ENCODE data around the gene SDSL.

Gene SDSL

DNA sequence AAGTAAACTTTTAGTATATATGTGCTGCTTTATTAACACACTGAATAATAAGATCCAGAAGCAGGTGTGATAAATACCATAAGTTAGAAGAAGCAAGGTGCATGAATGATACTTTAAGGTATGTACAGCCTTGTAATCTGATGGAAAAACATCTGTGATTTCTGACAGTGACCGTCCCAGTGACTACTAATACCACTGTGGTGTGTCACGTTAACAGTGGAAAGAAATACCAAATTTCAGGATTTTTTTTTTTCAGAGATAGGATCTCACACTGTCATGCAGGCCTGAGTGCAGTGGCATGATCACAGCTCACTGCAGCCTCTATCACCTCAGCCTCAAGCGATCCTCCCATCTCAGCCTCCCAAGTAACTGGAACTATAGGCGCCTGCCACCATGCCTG is 40.0 kb upstream of the SDSL start:
- Histone ChIP-seq H3K4me2 (ENCODE audit: low read depth, low read length, poor library complexity, severe bottlenecking) (no peak overlapping the region), H3F3A (ENCODE audit: insufficient read depth) (no peaks in the 10 kb centered on the region), H3K4me3 (ENCODE audit: insufficient read depth, low read length, poor library complexity, severe bottlenecking) (no peak overlapping the region), H3K27me3 (ENCODE audit: low read length) (no peaks in the 10 kb centered on the region), H3K36me3 (ENCODE audit: low read length) (no peaks in the 10 kb centered on the region), H3K9ac (ENCODE audit: low read length) (no peak overlapping the region), H3K9me3 (ENCODE audit: insufficient read depth, low read length) (no peaks in the 10 kb centered on the region), H2AFZ (ENCODE audit: low read depth, low read length, severe bottlenecking) (no peak overlapping the region), H3K9me2 (replicated peaks; ENCODE audit: insufficient read depth, low read length) (no peaks in the 10 kb centered on the region), H3K27ac (ENCODE audit: low read depth, low read length) (no peak overlapping the region), H3K79me2 (ENCODE audit: insufficient read depth, low read length) (no peaks in the 10 kb centered on the region), H4K20me1 (ENCODE audit: low read depth, low read length) (no peaks in the 10 kb centered on the region)
- no peak for TF ChIP-seq EZH2phosphoT487 (conservative IDR thresholded peaks at IDR 0.05; ENCODE audit: low read length)
- TF ChIP-seq, protein P1, sequence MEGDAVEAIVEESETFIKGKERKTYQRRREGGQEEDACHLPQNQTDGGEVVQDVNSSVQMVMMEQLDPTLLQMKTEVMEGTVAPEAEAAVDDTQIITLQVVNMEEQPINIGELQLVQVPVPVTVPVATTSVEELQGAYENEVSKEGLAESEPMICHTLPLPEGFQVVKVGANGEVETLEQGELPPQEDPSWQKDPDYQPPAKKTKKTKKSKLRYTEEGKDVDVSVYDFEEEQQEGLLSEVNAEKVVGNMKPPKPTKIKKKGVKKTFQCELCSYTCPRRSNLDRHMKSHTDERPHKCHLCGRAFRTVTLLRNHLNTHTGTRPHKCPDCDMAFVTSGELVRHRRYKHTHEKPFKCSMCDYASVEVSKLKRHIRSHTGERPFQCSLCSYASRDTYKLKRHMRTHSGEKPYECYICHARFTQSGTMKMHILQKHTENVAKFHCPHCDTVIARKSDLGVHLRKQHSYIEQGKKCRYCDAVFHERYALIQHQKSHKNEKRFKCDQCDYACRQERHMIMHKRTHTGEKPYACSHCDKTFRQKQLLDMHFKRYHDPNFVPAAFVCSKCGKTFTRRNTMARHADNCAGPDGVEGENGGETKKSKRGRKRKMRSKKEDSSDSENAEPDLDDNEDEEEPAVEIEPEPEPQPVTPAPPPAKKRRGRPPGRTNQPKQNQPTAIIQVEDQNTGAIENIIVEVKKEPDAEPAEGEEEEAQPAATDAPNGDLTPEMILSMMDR (IDR thresholded peaks at IDR 0.05; ENCODE audit: insufficient read depth, low read length, poor library complexity, severe bottlenecking): no peak

DNA sequence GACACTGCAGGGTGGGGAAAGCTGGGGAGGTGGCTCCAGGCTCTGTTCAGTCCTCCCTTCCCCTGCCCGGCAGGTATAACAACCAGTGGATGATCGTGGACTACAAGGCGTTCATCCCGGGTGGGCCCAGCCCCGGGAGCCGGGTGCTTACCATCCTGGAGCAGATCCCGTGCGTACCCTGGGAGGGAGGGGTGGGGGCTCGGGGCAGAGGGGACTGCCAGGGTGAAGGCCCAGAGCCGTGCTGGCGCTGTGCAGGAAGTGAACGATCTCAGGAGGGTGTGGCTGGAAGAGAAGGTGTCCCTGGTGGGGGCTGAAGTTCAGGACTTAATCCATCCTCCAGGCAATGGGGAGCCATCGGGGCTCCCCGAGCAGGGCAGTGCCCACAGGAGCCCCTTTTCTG is 37.4 kb upstream of the SDSL start:
- H3K36me3 ChIP-seq (ENCODE audit: low read length): no peaks in the 10 kb centered on the region
- no peak overlapping the region for H2AFZ ChIP-seq (ENCODE audit: low read depth, low read length, severe bottlenecking)
- TF ChIP-seq, protein P1 (IDR thresholded peaks at IDR 0.05; ENCODE audit: insufficient read depth, low read length, poor library complexity, severe bottlenecking): no peak
- no peak for TF ChIP-seq EZH2phosphoT487 (conservative IDR thresholded peaks at IDR 0.05; ENCODE audit: low read length)
- H3K4me3 ChIP-seq (ENCODE audit: insufficient read depth, low read length, poor library complexity, severe bottlenecking): no peak overlapping the region
- H4K20me1 ChIP-seq (ENCODE audit: low read depth, low read length): no peaks in the 10 kb centered on the region
- H3F3A ChIP-seq (ENCODE audit: insufficient read depth): no peaks in the 10 kb centered on the region
- no peak overlapping the region for H3K9ac ChIP-seq (ENCODE audit: low read length)
- H3K79me2 ChIP-seq (ENCODE audit: insufficient read depth, low read length): no peaks in the 10 kb centered on the region
- H3K4me2 ChIP-seq (ENCODE audit: low read depth, low read length, poor library complexity, severe bottlenecking): no peak overlapping the region
- no peaks in the 10 kb centered on the region for H3K27me3 ChIP-seq (ENCODE audit: low read length)
- H3K27ac ChIP-seq (ENCODE audit: low read depth, low read length): no peak overlapping the region
- H3K9me2 ChIP-seq (replicated peaks; ENCODE audit: insufficient read depth, low read length): no peaks in the 10 kb centered on the region
- H3K9me3 ChIP-seq (ENCODE audit: insufficient read depth, low read length): no peaks in the 10 kb centered on the region

DNA sequence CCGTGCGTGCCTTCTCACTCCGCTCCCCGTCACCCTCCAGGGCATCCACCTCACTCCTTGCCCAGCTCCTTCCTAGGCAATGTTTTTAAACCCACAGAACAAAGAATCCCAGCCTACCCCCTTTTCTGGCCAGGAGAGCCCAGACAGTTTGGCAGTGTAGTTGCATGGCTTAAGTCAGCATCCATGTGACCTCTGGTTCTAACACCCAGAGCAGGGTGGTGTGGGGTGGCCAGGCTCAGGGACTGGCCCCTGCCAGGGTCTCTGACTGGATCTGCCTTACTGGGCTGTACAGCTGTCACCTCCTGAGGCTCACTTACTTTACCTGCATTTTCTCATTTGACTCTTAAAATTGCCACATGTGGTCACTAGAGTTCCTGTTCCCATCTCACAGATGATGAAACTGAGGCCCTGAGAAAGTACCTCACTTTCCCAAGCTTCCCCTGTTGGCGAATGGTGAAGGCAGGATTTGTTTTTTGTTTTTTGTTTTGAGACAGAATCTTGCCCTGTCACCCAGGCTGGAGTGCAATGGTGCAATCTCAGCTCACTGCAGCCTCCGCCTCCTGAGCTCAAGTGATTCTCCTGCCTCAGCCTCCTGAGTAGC is 36.8 kb upstream of the SDSL start:
- Histone ChIP-seq H2AFZ (ENCODE audit: low read depth, low read length, severe bottlenecking) (no peak overlapping the region), H3K4me3 (ENCODE audit: insufficient read depth, low read length, poor library complexity, severe bottlenecking) (no peak overlapping the region), H4K20me1 (ENCODE audit: low read depth, low read length) (no peaks in the 10 kb centered on the region), H3K9me2 (replicated peaks; ENCODE audit: insufficient read depth, low read length) (no peaks in the 10 kb centered on the region), H3K27me3 (ENCODE audit: low read length) (no peaks in the 10 kb centered on the region), H3K9me3 (ENCODE audit: insufficient read depth, low read length) (no peaks in the 10 kb centered on the region), H3K36me3 (ENCODE audit: low read length) (no peaks in the 10 kb centered on the region), H3K79me2 (ENCODE audit: insufficient read depth, low read length) (no peaks in the 10 kb centered on the region), H3K9ac (ENCODE audit: low read length) (no peak overlapping the region), H3K4me2 (ENCODE audit: low read depth, low read length, poor library complexity, severe bottlenecking) (no peak overlapping the region), H3K27ac (ENCODE audit: low read depth, low read length) (no peak overlapping the region), H3F3A (ENCODE audit: insufficient read depth) (no peaks in the 10 kb centered on the region)
- TF ChIP-seq EZH2phosphoT487 (conservative IDR thresholded peaks at IDR 0.05; ENCODE audit: low read length): no peak
- TF ChIP-seq, protein P1 (IDR thresholded peaks at IDR 0.05; ENCODE audit: insufficient read depth, low read length, poor library complexity, severe bottlenecking): no peak

All from SU-DHL-6 (cell line).